ENCODE data around the gene MOB2. TPM values are rescaled to one million over a fixed set of nuclear protein-coding genes. Genes with fewer than 3 reads are reported as not detected.
"Not testable (repeated sequence)": the region's sequence is repeated elsewhere in the genome, so short reads cannot be mapped to it uniquely, and the experiment has no call there.

MOB2 gene
- total RNA-seq, 4 donors from 2014 or later = 27.3 to 64.9 (median 34.1) TPM

DNA sequence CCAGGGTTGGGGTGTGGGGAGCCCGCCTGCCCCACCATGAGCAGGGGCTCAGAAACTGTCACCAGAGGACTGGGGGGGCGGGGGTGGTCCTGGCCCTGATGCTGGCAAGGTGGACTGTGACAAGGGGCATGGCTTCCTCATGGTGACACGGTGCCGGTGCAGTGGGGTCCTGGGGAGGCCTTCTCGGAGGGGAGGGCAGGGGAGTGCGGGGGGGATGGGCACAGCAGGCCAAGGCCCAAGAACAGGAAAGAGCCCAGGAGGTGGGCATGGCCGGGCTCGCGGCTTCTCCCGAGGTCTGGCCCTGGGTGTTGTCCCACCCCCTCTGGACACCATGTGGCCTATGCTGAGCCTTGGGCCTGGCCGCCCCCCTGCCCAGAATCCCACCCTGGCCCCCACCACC lies 47.2 kb downstream of the MOB2 start:
- ATAC-seq (ENCODE audit: low FRiP score) (no peak), DNase-seq (ENCODE audit: low spot score) (no peak)
- TF ChIP-seq, protein P1, sequence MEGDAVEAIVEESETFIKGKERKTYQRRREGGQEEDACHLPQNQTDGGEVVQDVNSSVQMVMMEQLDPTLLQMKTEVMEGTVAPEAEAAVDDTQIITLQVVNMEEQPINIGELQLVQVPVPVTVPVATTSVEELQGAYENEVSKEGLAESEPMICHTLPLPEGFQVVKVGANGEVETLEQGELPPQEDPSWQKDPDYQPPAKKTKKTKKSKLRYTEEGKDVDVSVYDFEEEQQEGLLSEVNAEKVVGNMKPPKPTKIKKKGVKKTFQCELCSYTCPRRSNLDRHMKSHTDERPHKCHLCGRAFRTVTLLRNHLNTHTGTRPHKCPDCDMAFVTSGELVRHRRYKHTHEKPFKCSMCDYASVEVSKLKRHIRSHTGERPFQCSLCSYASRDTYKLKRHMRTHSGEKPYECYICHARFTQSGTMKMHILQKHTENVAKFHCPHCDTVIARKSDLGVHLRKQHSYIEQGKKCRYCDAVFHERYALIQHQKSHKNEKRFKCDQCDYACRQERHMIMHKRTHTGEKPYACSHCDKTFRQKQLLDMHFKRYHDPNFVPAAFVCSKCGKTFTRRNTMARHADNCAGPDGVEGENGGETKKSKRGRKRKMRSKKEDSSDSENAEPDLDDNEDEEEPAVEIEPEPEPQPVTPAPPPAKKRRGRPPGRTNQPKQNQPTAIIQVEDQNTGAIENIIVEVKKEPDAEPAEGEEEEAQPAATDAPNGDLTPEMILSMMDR (IDR thresholded peaks at IDR 0.05) = no peak

GRCh38 chr11:1438967-1439330 lies 47.6 kb downstream of the MOB2 start:
- TF ChIP-seq, protein P1 (IDR thresholded peaks at IDR 0.05) = no peak
- no peak for DNase-seq (ENCODE audit: low spot score)
- no peak for ATAC-seq (ENCODE audit: low FRiP score)

DNA sequence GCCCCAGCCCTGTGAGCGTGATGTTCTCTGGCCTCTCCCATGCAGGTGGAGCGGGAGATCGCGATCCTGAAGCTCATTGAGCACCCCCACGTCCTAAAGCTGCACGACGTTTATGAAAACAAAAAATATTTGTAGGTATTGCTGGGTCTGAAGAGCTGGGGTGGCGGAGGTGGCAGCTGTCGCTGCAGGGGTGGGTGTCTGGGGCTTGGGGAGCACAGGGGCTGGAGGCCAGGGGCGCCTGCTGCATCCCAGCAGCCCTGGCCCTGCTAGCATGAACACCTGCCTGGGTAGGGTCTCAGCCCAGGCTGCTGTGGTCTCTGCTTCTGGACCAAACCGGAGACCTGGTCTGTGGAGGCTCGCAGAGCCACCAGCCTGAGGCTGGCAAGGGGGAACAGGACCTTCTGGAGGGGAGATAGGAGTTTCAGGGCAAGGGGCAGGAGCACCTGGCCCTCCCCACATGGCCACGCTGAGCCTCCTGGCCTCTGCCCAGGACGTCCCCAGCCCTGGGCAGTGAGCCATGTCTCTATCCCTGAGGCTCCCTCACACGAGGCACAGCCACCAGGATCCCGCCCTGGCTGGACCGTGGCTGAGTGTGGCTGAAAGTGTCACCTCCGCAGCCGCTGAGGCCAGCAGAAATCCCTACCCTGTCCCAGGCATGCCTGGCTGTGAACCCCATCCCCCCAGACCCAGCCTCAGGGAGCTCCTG lies 48.2 kb downstream of the MOB2 start:
- DNase-seq (ENCODE audit: low spot score) (no peak), ATAC-seq (ENCODE audit: low FRiP score) (no peak)
- TF ChIP-seq, protein P1 (IDR thresholded peaks at IDR 0.05) = no peak

GRCh38 chr11:1437500-1437899 lies 49.1 kb downstream of the MOB2 start:
- peak; percentile 50 for ATAC-seq (ENCODE audit: low FRiP score)
- no peak for DNase-seq (ENCODE audit: low spot score)
- TF ChIP-seq, protein P1 (IDR thresholded peaks at IDR 0.05) = no peak

GRCh38 chr11:1436468-1437039 lies 50.0 kb downstream of the MOB2 start:
- TF ChIP-seq, protein P1 (IDR thresholded peaks at IDR 0.05) = no peak
- no peak for ATAC-seq (ENCODE audit: low FRiP score)
- DNase-seq (ENCODE audit: low spot score) = no peak

DNA sequence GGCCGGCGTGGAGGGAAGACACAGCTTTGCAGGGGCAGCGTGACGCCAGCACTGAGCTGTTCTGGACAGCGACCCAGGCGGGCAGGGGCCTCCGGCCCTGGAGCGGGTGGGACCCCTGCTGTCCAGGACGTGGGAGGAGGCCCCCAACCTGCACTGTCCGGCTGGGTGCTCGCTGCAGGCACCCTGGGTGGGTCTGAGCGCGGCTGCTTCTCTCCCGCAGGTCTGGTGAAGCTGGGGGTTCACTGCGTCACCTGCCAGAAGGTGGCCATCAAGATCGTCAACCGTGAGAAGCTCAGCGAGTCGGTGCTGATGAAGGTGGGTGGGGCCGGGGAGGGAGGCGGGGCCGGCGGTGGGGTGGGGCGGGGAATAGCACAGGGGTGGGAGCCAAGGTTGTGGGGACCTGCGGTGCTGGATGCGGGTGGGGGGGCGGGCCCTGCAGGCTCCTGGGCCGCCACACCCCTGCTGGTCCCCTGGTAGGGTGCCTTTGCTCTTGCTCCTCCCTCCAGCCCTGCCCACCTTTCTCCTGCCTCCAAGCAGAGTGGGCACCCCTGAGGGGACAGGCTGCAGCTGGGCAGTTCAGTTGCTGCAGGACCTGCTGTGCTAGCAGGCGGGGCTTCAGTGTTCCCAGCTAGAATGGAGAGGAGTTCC lies 50.6 kb downstream of the MOB2 start:
- DNase-seq (ENCODE audit: low spot score) (no peak), ATAC-seq (ENCODE audit: low FRiP score) (no peak)
- TF ChIP-seq, protein P1 (IDR thresholded peaks at IDR 0.05) = no peak

DNA sequence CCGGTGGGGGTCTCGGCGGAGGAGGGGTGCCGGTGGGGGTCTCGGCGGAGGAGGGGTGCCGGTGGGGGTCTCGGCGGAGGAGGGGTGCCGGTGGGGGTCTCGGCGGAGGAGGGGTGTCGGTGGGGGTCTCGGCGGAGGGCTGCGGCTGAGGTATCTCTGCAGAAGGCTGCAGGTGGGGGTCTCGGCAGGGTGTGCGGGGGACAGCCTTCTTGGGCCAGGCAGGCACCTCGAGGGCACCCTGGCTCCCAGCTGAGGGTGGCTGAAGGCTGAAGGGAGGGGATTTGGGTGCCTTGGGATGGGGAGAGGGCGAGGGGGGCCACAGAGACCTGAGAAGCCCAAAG lies 51.1 kb downstream of the MOB2 start:
- not testable (repeated sequence) for ATAC-seq (ENCODE audit: low FRiP score); DNase-seq (ENCODE audit: low spot score)
